ENCODE results near the gene FGF8.

Gene FGF8

DNA sequence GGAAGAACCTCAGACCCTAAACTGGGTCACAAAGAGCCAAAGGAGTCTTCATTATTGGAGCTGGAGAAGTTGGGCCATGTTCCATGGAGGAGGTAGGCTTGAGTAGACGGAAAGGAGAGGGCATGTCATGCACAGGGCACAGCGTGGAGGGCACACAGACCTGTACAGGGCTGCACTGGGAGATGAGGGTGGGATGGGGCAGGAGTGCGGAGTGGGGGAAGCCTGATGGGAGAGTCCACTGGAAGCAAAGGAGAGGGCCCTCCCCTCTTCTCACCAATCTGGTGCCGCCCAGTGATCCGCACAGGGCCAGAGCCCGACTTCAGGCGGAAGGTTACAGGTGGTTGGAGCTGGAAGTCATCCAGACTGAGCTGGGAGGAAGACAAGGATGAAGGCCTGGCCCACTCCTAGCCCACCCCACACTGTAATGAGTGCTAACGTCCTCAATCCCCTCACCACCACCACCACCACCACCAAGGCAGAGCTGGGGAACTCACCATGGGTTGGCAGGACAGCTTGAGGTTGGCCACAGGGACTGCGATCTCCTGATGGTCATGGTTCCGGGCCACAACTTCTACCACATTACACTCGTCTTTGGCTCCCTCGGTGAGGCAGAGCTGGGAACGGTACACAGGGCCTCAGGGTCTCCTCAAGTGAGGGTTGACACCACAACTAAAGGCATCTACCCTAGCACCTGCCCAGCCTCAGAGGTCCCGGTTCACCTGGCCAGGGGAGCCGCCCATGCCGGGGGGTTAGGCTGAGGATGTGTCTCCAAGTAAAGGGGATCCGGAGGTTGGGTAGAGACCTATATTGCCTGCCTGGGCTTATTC, 6.3 kb upstream of the FGF8 start:
- DNase-seq (ENCODE audit: low spot score), result no peak

DNA sequence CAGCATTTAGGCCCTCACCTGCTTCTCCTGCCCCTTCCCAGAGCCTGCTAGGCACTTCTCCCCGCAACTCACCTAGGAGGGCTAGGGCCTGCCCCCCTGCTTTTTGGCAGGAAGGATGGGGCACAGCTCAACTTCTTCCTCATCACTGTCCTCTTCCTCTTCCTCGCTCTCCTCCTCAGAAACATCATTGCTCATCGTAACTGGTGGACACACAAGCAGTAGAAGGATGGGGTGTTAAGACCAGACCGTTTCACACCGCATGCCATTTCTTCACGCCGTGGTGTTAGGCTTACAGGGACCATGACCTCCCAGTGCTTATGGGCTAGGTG, 5.7 kb upstream of the FGF8 start:
- DNase-seq (ENCODE audit: low spot score), result no peak

GRCh38 chr10:101780818-101781654, 5.1 kb upstream of the FGF8 start:
- peak; percentile 93 for DNase-seq (ENCODE audit: low spot score)

DNA sequence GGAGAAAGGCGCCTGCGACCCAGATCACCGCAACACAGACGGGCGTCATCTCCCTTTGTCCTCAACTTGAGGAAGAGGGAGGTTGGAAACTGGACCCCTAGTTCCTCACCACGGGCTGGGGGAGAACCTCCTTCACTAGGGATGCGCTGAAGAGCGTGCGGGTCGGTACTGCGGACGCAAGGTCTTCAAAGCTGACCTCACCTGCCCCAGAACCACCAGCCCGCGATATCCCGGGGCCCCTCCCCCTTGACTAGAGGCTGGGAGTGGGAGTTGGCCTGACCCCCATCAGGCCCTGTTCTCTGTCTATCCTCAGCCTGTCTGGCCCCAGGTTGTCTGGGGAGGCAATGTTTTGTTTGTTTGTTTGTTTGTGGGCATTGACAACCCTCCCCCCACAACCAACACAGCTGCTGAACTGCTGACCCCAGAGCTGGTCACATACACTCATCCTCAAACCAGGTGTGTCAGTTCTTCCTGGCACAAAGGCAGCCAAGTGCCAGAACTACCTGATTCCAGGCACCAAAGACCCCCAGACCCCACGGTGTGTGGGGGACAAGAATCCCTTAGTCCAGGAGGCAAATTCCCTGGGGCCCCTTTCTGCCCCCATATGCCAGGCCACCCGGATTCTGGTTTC, 4.4 kb upstream of the FGF8 start:
- DNase-seq (ENCODE audit: low spot score), result no peak

- DNase-seq (ENCODE audit: low spot score), result peak; percentile 83
Observed at GRCh38 chr10:101779544-101780186, 3.8 kb upstream of the FGF8 start.

DNA sequence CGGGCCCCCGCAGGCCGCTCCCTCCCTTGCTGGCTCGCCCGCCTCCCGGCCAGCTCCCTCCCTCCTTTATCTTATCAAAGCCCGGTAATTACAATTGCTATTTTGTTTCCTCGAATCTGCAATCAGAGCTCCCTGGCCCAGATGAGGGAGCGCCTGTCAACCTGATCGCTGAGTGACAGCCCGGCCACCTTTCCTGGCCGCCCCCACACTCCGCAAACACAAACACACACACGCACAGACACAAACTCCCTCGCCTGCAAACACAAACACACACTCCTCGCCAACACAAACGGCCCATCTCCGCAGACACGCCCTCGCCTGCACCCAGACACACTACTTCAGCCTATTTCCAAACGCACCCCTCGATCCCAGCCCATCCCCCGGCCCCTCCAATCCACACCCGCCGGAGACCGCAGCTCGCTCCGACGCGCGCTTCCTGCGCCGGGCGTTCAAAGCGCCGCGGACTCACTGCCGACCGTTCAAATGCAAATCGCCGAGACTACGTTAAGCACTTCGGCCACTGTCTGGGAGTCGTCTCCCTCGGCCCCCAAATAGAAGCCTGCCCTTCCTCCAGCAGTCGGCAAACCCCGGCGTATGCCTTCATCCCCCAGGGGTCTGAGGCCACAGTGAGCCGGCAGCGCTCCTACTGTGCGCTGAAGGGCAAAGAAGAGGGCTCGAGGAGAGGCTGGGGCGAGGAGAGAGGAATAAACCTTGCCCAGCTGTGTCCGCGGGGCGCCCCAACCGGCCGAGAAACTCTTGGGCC, 3.0 kb upstream of the FGF8 start:
- peak; percentile 62 for DNase-seq (ENCODE audit: low spot score)

DNA sequence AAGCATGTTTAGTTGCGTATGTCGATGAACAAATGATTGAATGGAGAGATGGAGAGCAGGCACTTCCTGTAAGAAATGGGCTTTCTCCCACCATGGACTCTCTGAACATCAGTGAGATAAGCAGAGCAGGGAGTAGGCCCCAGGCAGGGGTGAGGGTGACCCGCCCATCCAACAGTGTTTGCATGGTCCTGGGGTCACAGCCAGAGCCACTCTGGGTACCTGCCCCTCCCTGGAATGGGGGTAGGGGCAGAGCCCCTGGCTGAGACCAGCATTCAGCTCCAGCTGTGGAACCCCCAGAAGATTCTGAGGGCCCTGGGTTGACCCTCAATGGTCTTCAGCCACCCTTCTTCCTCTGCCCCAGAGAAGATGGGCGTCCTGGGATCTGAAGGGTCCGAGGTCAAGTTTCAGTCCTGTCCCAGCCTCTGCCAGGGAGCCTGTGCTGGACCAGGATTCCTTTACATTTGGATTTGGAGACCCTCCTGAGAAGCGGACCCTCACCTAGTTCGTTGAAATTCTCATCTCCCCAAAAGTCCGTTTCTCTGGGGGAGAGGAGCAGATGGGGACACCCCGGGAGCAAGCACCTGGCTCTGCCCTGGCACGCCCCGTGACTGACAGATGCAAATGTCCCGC, 2.4 kb upstream of the FGF8 start:
- no peak for DNase-seq (ENCODE audit: low spot score)

DNA sequence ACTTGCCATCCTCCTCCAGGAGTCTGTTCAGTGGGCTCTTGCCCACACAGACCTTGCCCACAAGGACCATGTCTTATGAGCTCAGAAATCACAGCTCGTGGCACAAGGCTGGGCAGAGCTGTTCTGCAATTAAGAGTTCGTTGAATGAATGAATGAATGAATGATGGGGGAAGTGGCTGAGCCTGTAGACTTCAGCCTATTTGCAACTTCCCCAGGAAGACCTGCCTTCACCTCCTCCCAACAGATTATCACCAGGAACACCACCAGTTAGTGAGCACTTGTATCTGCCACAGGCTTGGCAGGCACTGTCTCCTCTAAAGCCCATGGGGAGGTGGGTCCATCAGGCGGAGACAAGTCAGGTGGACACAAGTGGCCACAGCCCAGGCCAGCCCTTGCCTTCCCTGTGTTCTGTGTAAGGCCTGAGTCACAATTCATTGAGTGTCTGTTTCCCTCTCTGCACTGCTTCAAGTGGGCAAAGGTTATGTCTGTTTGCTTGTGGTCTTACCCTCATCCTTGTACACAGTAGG, 1.8 kb upstream of the FGF8 start:
- no peak for DNase-seq (ENCODE audit: low spot score)

DNA sequence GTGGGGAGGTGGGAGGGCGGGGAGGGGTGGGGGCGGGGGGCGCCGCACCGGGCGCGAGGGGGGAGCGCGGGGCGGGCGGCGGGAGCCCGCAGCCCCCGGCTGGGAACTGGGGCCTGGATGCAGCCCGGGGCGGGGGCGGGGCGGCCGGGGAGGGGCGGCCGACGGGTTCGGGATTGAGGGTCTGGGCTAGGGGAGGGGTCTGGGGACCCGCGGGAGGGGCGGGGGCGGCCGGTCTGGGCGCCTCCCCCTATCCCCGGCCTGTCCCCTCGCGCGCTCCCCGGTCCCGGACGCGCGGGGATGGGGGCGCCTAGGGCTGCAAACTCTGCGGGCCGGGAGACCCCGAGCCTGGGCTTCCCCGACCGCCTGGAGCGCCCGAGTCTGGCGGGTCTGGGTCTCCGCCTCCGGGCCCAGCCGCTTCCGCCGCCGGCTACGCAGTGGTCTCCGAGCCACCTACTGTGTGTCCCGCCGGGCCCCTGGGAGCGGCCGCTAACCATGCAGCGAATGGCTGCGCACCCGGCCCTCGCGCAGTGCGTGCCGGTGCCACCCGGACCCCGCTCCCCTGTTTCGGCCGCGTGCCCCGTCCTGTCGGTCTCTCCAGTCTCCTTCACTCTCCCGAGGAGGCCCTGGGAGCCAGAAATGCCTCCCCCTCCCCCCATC, 375 bp upstream of the FGF8 start:
- DNase-seq (ENCODE audit: low spot score), result no peak

DNA sequence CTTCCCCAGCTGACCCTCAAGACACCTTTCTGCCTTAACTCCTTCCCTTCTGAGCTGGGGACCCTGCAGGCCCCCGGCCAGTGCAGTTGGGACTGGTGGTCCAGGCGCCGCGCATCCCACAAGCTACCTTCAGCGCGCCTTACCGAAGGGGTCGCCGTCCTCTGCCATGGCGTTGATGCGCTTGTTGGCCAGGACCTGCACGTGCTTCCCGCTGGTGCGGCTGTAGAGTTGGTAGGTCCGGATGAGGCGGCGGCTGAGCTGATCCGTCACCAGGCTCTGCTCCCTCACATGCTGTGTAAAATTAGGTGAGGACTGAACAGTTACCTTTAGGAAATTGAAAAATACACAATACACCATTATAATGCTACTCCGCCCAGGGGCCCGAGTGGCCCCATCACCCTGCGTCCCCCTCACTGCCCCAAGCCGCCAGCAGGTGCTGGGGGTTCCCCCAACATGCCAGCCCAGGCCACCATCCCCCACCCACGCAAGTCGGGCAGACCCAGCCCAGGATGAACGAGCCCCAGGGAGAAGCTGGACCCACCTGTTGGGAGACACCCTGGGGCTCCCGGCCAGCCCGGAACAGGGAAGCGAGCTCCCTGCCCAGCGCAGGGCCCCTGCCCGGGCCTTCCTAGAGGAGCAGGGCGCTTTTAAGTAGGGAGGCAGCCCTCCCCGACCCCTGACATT, 1.2 kb downstream of the FGF8 start:
- no peak for DNase-seq (ENCODE audit: low spot score)

DNA sequence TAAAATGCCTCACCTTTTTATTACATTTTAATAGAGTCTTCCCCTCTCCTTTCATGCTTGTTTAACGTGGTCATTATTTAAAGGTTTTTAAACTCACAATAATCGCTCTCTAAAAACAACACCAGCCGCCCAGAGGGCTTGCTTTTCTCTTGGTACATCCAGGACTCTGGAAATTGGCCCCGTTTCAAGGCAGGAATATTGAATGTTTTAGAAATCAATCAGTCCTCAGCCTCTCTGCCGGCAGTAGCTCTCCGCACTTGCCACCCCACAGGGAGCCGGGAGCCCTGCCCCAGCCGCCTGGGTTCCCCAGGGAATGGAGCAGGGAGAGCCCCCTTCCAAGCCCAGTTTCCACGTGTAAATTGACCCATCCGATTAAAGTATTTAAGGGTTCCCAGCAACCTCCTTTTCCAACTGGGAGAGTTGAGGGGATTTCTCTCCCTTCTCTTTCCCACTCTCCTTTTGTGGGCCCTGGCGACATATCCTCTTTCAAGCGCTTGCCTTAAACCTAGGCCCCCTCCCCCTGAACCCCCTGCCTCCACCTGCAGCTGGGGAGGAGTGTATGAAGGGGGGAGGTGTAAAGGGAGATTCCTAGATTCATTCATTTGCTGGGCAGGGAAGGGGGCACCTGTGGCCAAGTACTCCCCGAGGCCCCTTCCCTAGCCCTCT, 1.9 kb downstream of the FGF8 start:
- no peak for DNase-seq (ENCODE audit: low spot score)

- no peak for DNase-seq (ENCODE audit: low spot score)
Observed at GRCh38 chr10:101772895-101773761, 2.8 kb downstream of the FGF8 start.

DNA sequence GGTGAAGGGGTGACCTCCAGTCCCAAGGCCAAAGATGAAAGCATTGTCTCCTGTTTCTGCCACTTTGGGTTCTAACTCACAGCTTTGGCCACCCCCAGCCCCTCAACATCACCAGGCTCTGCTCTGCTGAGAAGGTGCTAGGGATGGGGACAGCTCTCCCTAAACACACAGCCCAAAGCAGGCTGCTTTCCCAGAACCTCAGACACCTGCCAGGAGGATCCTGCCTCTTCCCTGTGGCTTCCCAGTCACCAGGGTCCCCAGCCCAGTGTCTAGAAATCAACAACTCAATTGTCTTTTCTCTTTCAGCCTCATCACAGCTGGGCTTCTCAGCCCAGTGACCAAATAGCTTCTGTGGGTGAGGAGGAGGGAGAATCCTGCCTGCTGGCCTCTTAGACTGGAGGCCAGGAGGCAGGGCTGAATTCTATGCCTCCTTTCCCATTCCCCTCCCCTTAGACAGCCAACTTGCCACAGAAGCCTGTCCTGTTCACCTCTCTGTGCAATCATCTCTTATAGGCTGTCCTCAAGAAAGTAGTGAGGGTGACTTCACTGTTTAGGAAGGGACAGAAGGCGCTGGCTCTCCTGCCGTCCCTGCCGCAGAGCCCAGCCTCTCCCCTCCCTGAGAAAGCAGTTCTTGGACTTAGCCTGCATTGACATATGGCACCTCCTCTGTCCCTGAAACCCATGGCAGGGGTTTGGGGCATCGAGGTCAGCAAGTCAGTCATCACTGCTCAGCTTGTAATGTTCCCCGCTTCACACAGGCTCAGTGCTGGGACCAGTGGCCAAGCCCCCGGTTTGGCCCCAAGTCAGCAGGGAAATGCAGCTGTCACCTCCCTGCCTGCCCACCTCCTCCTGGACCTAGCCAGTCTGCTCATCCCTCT, 3.7 kb downstream of the FGF8 start:
- DNase-seq (ENCODE audit: low spot score), result no peak

GRCh38 chr10:101771380-101771779, 4.5 kb downstream of the FGF8 start:
- DNase-seq (ENCODE audit: low spot score), result no peak

- no peak for DNase-seq (ENCODE audit: low spot score)
Observed at GRCh38 chr10:101770331-101771215, 5.3 kb downstream of the FGF8 start.

DNA sequence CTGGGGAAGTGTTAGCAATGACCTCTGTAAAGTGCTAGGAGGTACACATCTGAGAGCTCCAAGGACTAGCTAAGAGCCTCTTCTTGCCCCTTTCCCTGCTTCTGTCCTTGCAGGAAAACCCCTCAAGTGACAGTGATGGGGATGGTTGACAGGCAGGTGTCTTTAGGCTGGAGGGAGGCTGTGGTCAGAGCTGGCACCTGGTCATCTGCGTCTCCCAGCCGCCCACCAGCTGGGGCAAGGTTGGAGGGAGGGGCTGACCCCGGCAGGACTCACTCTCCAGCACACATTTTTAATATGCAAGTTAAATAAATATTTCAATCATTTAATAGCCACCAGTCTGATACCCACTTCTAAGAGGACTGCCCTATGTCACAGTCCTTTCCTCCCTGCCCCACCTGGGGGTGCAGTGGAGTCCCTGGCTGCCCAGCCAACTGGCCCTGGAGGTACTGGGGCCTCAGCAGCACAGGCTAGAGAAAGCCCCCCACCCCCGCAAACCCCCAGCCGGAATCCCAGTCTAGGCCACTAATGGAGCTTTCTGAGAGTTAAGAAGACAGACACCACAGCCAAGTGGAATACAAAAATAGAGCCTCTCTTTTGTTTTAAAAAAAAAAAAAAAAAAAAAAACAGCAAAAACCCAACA, 6.3 kb downstream of the FGF8 start:
- no peak for DNase-seq (ENCODE audit: low spot score)
